A673 (cell line): ENCODE measurements around the gene ASNSD1. TPM values are rescaled to one million over a fixed set of nuclear protein-coding genes. Genes with fewer than 3 reads are reported as not detected.

ENCODE experiments used
- BruUV-seq: library from RNA; stranded (reverse); fragments of 400-500 nt; replicated peaks from 2 replicates; lab custom pipeline; 2021; lab: Mats Ljungman, UMichigan
- CTCF ChIA-PET: fragments of 300-600 bp; sonication (Branson Sonifier 250); formaldehyde crosslinking; loops from one replicate; lab custom pipeline; 2022; ENCODE audit warnings: antibody characterized with exemption; lab: Charles Lee
- POLR2A ChIA-PET: fragments of 300-600 bp; sonication (Branson Sonifier 250); formaldehyde crosslinking; loops from one replicate; lab custom pipeline; 2022; ENCODE audit warnings: antibody characterized with exemption; ENCODE audit not compliant: low non-redundant PET; lab: Charles Lee
- DNase-seq: peaks from one replicate; pipeline ENCODE4 v3.0.0-alpha.2; 2015; ENCODE audit warnings: low spot score
- H3K27ac ChIP-seq: fragments of 200-600 bp; sonication (generic); 2 replicates; pipeline ENCODE4 v1.5.1; 2016; ENCODE audit warnings: mixed run types, low read depth, mild to moderate bottlenecking, mixed read lengths, antibody characterized with exemption, low read length; ENCODE audit not compliant: poor library complexity, severe bottlenecking
- H3K27me3 ChIP-seq: fragments of 200-600 bp; sonication (generic); replicated peaks from 2 replicates; pipeline ENCODE4 v1.6.1; 2017; ENCODE audit warnings: mixed run types, low read depth, mild to moderate bottlenecking, mixed read lengths, antibody characterized with exemption, low read length; ENCODE audit not compliant: insufficient read depth, poor library complexity
- H3K36me3 ChIP-seq: fragments of 200-600 bp; sonication (generic); 2 replicates; pipeline ENCODE4 v1.6.1; 2016; ENCODE audit warnings: mixed run types, mild to moderate bottlenecking, mixed read lengths, antibody characterized with exemption, low read length; ENCODE audit not compliant: insufficient read depth, poor library complexity, severe bottlenecking
- H3K4me1 ChIP-seq: fragments of 200-600 bp; sonication (generic); 2 replicates; pipeline ENCODE4 v1.6.1; 2017; ENCODE audit warnings: mixed run types, mild to moderate bottlenecking, mixed read lengths, antibody characterized with exemption, low read length; ENCODE audit not compliant: insufficient read depth, poor library complexity, severe bottlenecking
- H3K4me3 ChIP-seq: fragments of 200-600 bp; sonication (generic); 2 replicates; pipeline ENCODE4 v1.5.1; 2016; ENCODE audit warnings: low read depth, mixed run types, mild to moderate bottlenecking, mixed read lengths, low read length; ENCODE audit not compliant: poor library complexity, severe bottlenecking
- H3K9me3 ChIP-seq: fragments of 200-600 bp; sonication (generic); 2 replicates; pipeline ENCODE4 v1.6.1; 2016; ENCODE audit warnings: mixed run types, low read depth, mild to moderate bottlenecking, mixed read lengths, antibody characterized with exemption, low read length; ENCODE audit not compliant: poor library complexity, severe bottlenecking
- EZH2 ChIP-seq: fragments of 200-600 bp; sonication (generic); IDR thresholded peaks from 2 replicates; pipeline ENCODE4 v1.6.1; 2017; ENCODE audit warnings: borderline replicate concordance, low read depth, mild to moderate bottlenecking, mixed read lengths, antibody characterized with exemption, low read length; ENCODE audit not compliant: poor library complexity, severe bottlenecking
- intact Hi-C: fragments of 100-400 bp; cut with micrococcal nuclease; formaldehyde crosslinking; loops from one replicate; pipeline ENCODE4 v1.10.0; 2022; ENCODE audit not compliant: unreplicated experiment
- total RNA-seq: library from RNA; stranded (reverse); gene quantifications from 2 replicates; pipeline ENCODE4 v1.2.3, GENCODE V29; 2021
- TF ChIP-seq, protein P1 (sequence below): fragments of 300-800, 200-600 bp; sonication (generic); conservative IDR thresholded peaks from 2 replicates; pipeline ENCODE4 v1.5.1; 2017; ENCODE audit warnings: low read depth, mild to moderate bottlenecking, antibody characterized with exemption, low read length, moderate library complexity, mixed read lengths

ASNSD1 gene
- total RNA-seq, 1 experiment from 2014 or later, result 58.2 TPM

DNA sequence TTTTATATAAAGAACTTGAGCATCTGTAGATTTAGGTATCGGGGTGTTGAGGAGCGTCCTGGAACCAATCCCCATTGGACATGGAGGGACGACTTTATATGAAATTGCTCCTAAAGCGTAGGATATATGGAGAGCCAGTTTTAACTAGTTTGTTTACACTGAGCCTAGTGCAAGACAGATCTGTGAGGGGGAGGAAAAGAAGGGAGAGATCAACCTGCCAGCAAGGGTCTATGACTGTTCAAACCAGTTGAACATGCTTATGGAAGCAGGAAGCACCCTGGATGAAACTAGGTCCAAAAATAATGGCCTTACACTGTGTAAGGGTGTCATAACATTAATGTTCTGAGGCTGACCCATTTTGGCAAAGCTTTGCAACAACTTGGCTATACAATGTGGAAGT is 46.7 kb upstream of the ASNSD1 start:
- POLR2A ChIA-PET, result no interaction called here
- no peaks in the 10 kb centered on the region for H3K9me3 ChIP-seq
- intact Hi-C loops, result no loop called here
- no peak for TF ChIP-seq EZH2
- TF ChIP-seq, protein P1, sequence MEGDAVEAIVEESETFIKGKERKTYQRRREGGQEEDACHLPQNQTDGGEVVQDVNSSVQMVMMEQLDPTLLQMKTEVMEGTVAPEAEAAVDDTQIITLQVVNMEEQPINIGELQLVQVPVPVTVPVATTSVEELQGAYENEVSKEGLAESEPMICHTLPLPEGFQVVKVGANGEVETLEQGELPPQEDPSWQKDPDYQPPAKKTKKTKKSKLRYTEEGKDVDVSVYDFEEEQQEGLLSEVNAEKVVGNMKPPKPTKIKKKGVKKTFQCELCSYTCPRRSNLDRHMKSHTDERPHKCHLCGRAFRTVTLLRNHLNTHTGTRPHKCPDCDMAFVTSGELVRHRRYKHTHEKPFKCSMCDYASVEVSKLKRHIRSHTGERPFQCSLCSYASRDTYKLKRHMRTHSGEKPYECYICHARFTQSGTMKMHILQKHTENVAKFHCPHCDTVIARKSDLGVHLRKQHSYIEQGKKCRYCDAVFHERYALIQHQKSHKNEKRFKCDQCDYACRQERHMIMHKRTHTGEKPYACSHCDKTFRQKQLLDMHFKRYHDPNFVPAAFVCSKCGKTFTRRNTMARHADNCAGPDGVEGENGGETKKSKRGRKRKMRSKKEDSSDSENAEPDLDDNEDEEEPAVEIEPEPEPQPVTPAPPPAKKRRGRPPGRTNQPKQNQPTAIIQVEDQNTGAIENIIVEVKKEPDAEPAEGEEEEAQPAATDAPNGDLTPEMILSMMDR, result no peak
- H3K27me3 ChIP-seq, result no peaks in the 10 kb centered on the region
- DNase-seq, result no peak
- H3K4me1 ChIP-seq, result peaks cover 12% of the 10 kb centered on the region
- no peak overlapping the region for H3K4me3 ChIP-seq
- CTCF ChIA-PET, result no interaction called here
- no TSS peak for BruUV-seq
- no peaks in the 10 kb centered on the region for H3K36me3 ChIP-seq
- H3K27ac ChIP-seq, result no peak overlapping the region

DNA sequence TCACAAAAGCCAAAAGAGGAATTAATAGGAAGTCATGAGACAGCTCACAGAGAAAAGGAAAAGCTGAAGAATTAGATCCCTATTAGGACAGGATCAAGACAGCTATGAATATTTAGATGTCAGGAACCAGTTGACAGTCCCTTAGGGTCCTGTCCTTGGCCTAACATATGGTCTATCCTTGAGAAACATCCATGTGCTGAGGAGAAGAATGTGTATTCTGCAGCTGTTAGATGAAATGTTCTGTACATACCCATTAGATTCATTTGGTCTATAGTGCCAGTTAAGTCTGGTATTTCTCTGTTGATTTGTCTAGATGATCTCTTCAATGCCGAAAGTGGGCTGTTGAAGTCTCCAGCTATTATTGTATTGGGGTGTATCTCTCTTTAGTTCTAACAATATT is 43.1 kb upstream of the ASNSD1 start:
- Histone ChIP-seq H3K4me1 (peaks cover 11% of the 10 kb centered on the region), H3K36me3 (no peaks in the 10 kb centered on the region), H3K4me3 (no peak overlapping the region), H3K9me3 (no peaks in the 10 kb centered on the region), H3K27me3 (no peaks in the 10 kb centered on the region), H3K27ac (no peak overlapping the region)
- no peak for DNase-seq
- BruUV-seq, result no TSS peak
- ChIA-PET CTCF (no interaction called here), POLR2A (no interaction called here)
- intact Hi-C loops, result no loop called here
- no peak for TF ChIP-seq EZH2

DNA sequence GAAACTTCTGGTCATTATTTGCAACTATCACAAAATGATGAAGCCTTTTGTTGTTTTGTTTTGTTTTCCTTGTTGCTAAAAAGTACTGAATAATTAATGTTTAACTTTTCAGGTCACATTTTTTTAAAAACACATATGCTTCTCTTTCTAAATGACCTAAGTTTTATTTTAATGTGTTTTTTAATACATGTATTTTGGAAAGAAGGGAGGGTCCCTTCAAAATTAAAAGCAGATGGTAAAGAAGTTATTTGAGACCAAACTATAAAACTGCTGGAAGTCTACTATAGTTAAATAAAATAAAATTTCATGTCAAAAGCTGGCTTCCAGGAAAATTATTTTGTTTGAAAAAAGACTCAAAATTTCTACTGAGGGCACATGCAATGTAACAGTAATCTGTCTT is 39.5 kb upstream of the ASNSD1 start:
- ChIA-PET POLR2A (no interaction called here), CTCF (no interaction called here)
- no peaks in the 10 kb centered on the region for H3K36me3 ChIP-seq
- no peak for DNase-seq
- H3K27me3 ChIP-seq, result no peaks in the 10 kb centered on the region
- intact Hi-C loops, result no loop called here
- H3K9me3 ChIP-seq, result no peaks in the 10 kb centered on the region
- TF ChIP-seq, protein P1, result no peak
- TF ChIP-seq EZH2, result no peak
- H3K27ac ChIP-seq, result no peak overlapping the region
- no TSS peak for BruUV-seq
- peaks cover 3% of the 10 kb centered on the region for H3K4me1 ChIP-seq
- H3K4me3 ChIP-seq, result no peak overlapping the region

DNA sequence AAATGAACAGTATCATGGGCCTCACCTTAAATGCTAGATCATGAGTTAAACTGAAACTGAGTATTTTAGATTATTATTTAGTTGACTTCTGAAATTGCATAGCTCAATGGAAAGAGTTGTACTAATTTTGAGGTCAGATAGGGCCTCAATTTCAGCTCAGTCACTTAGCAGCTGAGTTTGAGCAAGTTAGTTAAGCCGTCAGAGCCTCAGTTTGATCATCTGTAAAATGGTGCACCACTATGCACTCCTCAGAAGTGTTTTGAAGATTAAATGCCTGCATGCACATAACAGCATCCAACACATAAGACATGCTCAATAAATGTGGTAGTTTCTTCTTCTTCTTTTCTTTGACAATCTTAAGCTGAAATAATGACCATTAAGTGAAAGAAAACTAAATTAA is 38.2 kb upstream of the ASNSD1 start:
- Histone ChIP-seq H3K4me1 (peaks cover 3% of the 10 kb centered on the region), H3K27me3 (no peaks in the 10 kb centered on the region), H3K36me3 (no peaks in the 10 kb centered on the region), H3K4me3 (no peak overlapping the region), H3K27ac (no peak overlapping the region), H3K9me3 (no peaks in the 10 kb centered on the region)
- TF ChIP-seq, protein P1, result no peak
- no peak for TF ChIP-seq EZH2
- no TSS peak for BruUV-seq
- DNase-seq, result no peak
- POLR2A ChIA-PET, result no interaction called here
- CTCF ChIA-PET, result no interaction called here
- intact Hi-C loops, result no loop called here
